Metanephros (tissue), 1 donor: ENCODE results near the gene PRR22. TPM values are rescaled to one million over a fixed set of nuclear protein-coding genes. Genes with fewer than 3 reads are reported as not detected.

ENCODE experiments used
- total RNA-seq: library from RNA; depleted of rRNA; stranded (reverse); fragments of >200 nt; gene quantifications from one replicate; pipeline ENCODE4 v1.2.3, GENCODE V29; 2014

PRR22 gene
- total RNA-seq, result 1.1 TPM

DNA sequence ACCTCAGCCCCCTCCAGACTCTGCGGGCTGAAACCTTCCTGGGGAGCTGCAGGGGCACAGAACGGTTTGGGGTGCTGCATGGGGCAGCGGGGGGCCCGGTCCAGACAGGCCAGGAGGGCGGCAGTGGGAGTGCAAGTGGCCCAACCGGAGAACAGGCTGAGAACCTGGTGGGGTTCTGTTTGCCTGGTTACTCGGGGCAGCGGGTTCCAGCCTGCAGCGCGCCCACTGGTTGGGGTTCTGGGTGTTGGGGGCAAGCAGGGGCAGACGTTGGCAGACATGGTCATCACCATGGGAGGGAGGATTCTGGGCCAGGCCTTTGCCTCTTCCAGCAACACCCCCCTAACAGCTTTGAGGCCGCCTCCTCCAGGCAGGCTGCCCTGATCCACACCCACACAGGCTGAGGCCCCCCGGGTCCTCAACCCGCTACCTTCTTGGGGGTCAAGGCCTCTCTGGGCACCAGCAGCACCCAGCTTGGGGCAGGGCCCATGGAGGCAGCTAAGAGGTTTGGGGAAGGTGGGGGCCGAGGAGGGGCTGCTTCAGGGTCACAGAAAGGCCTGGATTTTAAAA is at the start of gene PRR22:
TSS of gene PRR22 (minus strand) at position 166 of the 567 bp plus-strand sequence. CDS start at position 80, 86 bp downstream.

GRCh38 chr19:5804516-5805461 is 20.2 kb upstream of the PRR22 start, which contains the start of gene NRTN:
TSS of gene NRTN (plus strand) at chr19:5805067. CDS start at chr19:5824166, 19,099 bp downstream.

DNA sequence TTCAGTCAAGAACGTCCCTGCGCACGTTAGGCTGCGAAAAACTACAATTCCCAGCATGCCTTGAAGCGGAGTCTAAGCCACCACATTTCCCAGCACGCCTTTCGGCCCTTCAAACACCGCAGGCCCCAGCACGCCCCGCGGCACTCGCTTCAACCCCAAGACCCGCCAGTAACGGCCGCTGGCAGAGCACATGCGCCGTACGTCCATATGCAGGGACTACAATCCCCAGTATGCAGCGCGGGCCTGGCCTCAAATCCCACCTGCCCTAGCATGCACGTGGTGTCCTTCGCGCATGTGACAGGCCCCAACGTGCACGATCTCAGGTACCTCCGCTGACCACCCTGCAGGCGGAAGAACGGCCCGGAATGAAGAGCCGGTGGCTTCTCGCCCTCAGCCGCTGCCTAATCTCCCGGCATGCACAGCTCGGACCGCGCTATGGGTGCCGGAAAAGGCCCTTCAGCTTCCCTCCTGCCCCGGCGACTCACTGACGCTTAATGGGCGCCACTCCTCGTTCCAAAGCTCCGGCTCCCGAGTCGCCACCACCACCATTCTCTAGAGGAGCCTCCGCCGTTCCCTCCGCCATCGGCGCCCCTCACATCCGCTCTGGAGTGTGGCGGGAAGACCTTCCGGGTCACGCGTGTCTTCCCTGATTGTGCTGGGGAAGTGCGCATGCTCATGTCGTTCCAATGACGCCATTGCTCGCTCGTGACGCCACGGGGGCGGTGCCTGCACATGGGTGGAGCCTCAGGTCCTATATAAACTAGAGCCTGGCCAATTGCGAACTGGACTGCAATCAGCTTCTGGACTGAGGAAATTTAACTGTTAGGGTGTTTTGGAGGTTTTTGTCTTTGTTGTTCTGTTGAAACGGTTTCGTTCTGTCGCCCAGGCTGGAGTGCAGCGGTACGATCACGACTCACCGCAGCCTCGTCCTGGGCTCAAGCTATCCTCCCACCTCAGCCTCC is 6.3 kb upstream of the PRR22 start, which contains the start of gene DUS3L:
TSS of gene DUS3L (minus strand) at position 605 of the 962 bp plus-strand sequence. CDS start at position 583, 22 bp downstream.

Other genes starting within 250 kb of the PRR22 start
- 0.93 TPM for gene TINCR, start 216.8 kb downstream of the PRR22 start, total RNA-seq
- gene SAFB2, start 162.0 kb downstream of the PRR22 start, total RNA-seq, result 80.2 TPM
- 118 TPM for gene SAFB, start 161.7 kb downstream of the PRR22 start, total RNA-seq
- 90.4 TPM for gene MICOS13, start 104.2 kb downstream of the PRR22 start, total RNA-seq
- gene HSD11B1L, start 103.7 kb downstream of the PRR22 start, total RNA-seq, result 12.6 TPM
- 754 TPM for gene RPL36, start 94.5 kb downstream of the PRR22 start, total RNA-seq
- gene LONP1, start 64.6 kb downstream of the PRR22 start, total RNA-seq, result 83.1 TPM
- gene CATSPERD, start 64.1 kb downstream of the PRR22 start, total RNA-seq, result not detected
- 31.2 TPM for gene DUS3L, start 6.4 kb upstream of the PRR22 start, total RNA-seq
- 2.9 TPM for gene NRTN, start 20.3 kb upstream of the PRR22 start, total RNA-seq
- gene FUT6, start 55.0 kb upstream of the PRR22 start, total RNA-seq, result 19.0 TPM
- gene FUT3, start 66.7 kb upstream of the PRR22 start, total RNA-seq, result 0.41 TPM
- not detected for gene FUT5, start 85.8 kb upstream of the PRR22 start, total RNA-seq
- 134 TPM for gene NDUFA11, start 119.0 kb upstream of the PRR22 start, total RNA-seq
- 13.4 TPM for gene VMAC, start 120.1 kb upstream of the PRR22 start, total RNA-seq
- gene CAPS, start 129.5 kb upstream of the PRR22 start, total RNA-seq, result 59.2 TPM
- gene RANBP3, start 193.4 kb upstream of the PRR22 start, total RNA-seq, result 59.0 TPM